ENCODE data around the gene BRIP1.

BRIP1 gene

GRCh38 chr17:61755668-61756067, 107.7 kb downstream of the BRIP1 start:
- Histone ChIP-seq H3K9ac (ENCODE audit: low read length) (no peak overlapping the region), H3K4ac (ENCODE audit: low read depth, low read length) (no peak overlapping the region), H2BK5ac (ENCODE audit: low read length) (no peak overlapping the region), H2BK15ac (replicated peaks; ENCODE audit: low read depth) (no peak overlapping the region), H3K4me3 (ENCODE audit: low read length) (no peak overlapping the region), H3K27me3 (ENCODE audit: insufficient read depth, low read length, poor library complexity) (no peaks in the 10 kb centered on the region), H3K23ac (ENCODE audit: low read length) (no peak overlapping the region), H4K8ac (ENCODE audit: low read depth, low read length) (no peak overlapping the region), H3K18ac (ENCODE audit: low read length) (no peak overlapping the region), H3K27ac (ENCODE audit: low read depth, low read length) (no peak overlapping the region), H4K5ac (ENCODE audit: low read length) (no peak overlapping the region), H2AK5ac (ENCODE audit: low read length) (no peak overlapping the region), H3K79me2 (ENCODE audit: control insufficient read depth, insufficient read depth, low read length) (no peaks in the 10 kb centered on the region), H3K4me1 (ENCODE audit: control insufficient read depth, low read depth, low read length) (no peaks in the 10 kb centered on the region), H3K36me3 (ENCODE audit: control insufficient read depth, insufficient read depth, low read length) (no peaks in the 10 kb centered on the region), H3K56ac (ENCODE audit: low read length) (no peak overlapping the region), H3K4me2 (ENCODE audit: low read length) (no peak overlapping the region), H2BK120ac (ENCODE audit: low read depth, low read length) (no peak overlapping the region), H3K79me1 (ENCODE audit: low read length) (no peaks in the 10 kb centered on the region)
- no peak for DNase-seq
- WGBS (ENCODE audit: extremely low coverage, insufficient coverage, low lambda C conversion rate): no CpG with 5 or more reads among the region's 5 CpGs

GRCh38 chr17:61755078-61755477, 108.2 kb downstream of the BRIP1 start:
- H4K8ac ChIP-seq (ENCODE audit: low read depth, low read length): no peak overlapping the region
- no peak overlapping the region for H2BK5ac ChIP-seq (ENCODE audit: low read length)
- H2BK15ac ChIP-seq (replicated peaks; ENCODE audit: low read depth): no peak overlapping the region
- no peak for DNase-seq
- no peak overlapping the region for H3K18ac ChIP-seq (ENCODE audit: low read length)
- no peaks in the 10 kb centered on the region for H3K4me1 ChIP-seq (ENCODE audit: control insufficient read depth, low read depth, low read length)
- no peak overlapping the region for H3K4me3 ChIP-seq (ENCODE audit: low read length)
- no peak overlapping the region for H3K4me2 ChIP-seq (ENCODE audit: low read length)
- H3K23ac ChIP-seq (ENCODE audit: low read length): no peak overlapping the region
- H3K27ac ChIP-seq (ENCODE audit: low read depth, low read length): no peak overlapping the region
- H3K56ac ChIP-seq (ENCODE audit: low read length): no peak overlapping the region
- H3K79me2 ChIP-seq (ENCODE audit: control insufficient read depth, insufficient read depth, low read length): no peaks in the 10 kb centered on the region
- no peak overlapping the region for H2BK120ac ChIP-seq (ENCODE audit: low read depth, low read length)
- no peaks in the 10 kb centered on the region for H3K36me3 ChIP-seq (ENCODE audit: control insufficient read depth, insufficient read depth, low read length)
- H3K27me3 ChIP-seq (ENCODE audit: insufficient read depth, low read length, poor library complexity): no peaks in the 10 kb centered on the region
- H3K9ac ChIP-seq (ENCODE audit: low read length): no peak overlapping the region
- H2AK5ac ChIP-seq (ENCODE audit: low read length): no peak overlapping the region
- H3K4ac ChIP-seq (ENCODE audit: low read depth, low read length): no peak overlapping the region
- no peaks in the 10 kb centered on the region for H3K79me1 ChIP-seq (ENCODE audit: low read length)
- H4K5ac ChIP-seq (ENCODE audit: low read length): no peak overlapping the region

- Histone ChIP-seq H3K9ac (ENCODE audit: low read length) (no peak overlapping the region), H3K27me3 (ENCODE audit: insufficient read depth, low read length, poor library complexity) (no peaks in the 10 kb centered on the region), H2BK120ac (ENCODE audit: low read depth, low read length) (no peak overlapping the region), H4K8ac (ENCODE audit: low read depth, low read length) (no peak overlapping the region), H3K56ac (ENCODE audit: low read length) (no peak overlapping the region), H3K18ac (ENCODE audit: low read length) (no peak overlapping the region), H4K5ac (ENCODE audit: low read length) (no peak overlapping the region), H3K4me1 (ENCODE audit: control insufficient read depth, low read depth, low read length) (no peaks in the 10 kb centered on the region), H3K4me3 (ENCODE audit: low read length) (no peak overlapping the region), H3K79me2 (ENCODE audit: control insufficient read depth, insufficient read depth, low read length) (no peaks in the 10 kb centered on the region), H3K23ac (ENCODE audit: low read length) (no peak overlapping the region), H3K27ac (ENCODE audit: low read depth, low read length) (no peak overlapping the region), H3K36me3 (ENCODE audit: control insufficient read depth, insufficient read depth, low read length) (no peaks in the 10 kb centered on the region), H3K4ac (ENCODE audit: low read depth, low read length) (no peak overlapping the region), H3K79me1 (ENCODE audit: low read length) (no peaks in the 10 kb centered on the region), H2AK5ac (ENCODE audit: low read length) (no peak overlapping the region), H2BK5ac (ENCODE audit: low read length) (no peak overlapping the region), H2BK15ac (replicated peaks; ENCODE audit: low read depth) (no peak overlapping the region), H3K4me2 (ENCODE audit: low read length) (no peak overlapping the region)
- DNase-seq: no peak
- WGBS (ENCODE audit: extremely low coverage, insufficient coverage, low lambda C conversion rate): no CpG with 5 or more reads among the region's 1 CpG
Measured at GRCh38 chr17:61754124-61754523, 109.2 kb downstream of the BRIP1 start.

GRCh38 chr17:61753696-61754095, 109.6 kb downstream of the BRIP1 start:
- Histone ChIP-seq H3K27me3 (ENCODE audit: insufficient read depth, low read length, poor library complexity) (no peaks in the 10 kb centered on the region), H4K8ac (ENCODE audit: low read depth, low read length) (no peak overlapping the region), H3K56ac (ENCODE audit: low read length) (no peak overlapping the region), H2AK5ac (ENCODE audit: low read length) (no peak overlapping the region), H3K79me1 (ENCODE audit: low read length) (no peaks in the 10 kb centered on the region), H3K79me2 (ENCODE audit: control insufficient read depth, insufficient read depth, low read length) (no peaks in the 10 kb centered on the region), H3K4me1 (ENCODE audit: control insufficient read depth, low read depth, low read length) (no peaks in the 10 kb centered on the region), H3K4me2 (ENCODE audit: low read length) (no peak overlapping the region), H3K18ac (ENCODE audit: low read length) (no peak overlapping the region), H2BK5ac (ENCODE audit: low read length) (no peak overlapping the region), H3K36me3 (ENCODE audit: control insufficient read depth, insufficient read depth, low read length) (no peaks in the 10 kb centered on the region), H4K5ac (ENCODE audit: low read length) (no peak overlapping the region), H2BK15ac (replicated peaks; ENCODE audit: low read depth) (no peak overlapping the region), H3K27ac (ENCODE audit: low read depth, low read length) (no peak overlapping the region), H3K9ac (ENCODE audit: low read length) (no peak overlapping the region), H3K4me3 (ENCODE audit: low read length) (no peak overlapping the region), H3K4ac (ENCODE audit: low read depth, low read length) (no peak overlapping the region), H2BK120ac (ENCODE audit: low read depth, low read length) (no peak overlapping the region), H3K23ac (ENCODE audit: low read length) (no peak overlapping the region)
- no CpG with 5 or more reads among the region's 1 CpG for WGBS (ENCODE audit: extremely low coverage, insufficient coverage, low lambda C conversion rate)
- DNase-seq: no peak

GRCh38 chr17:61750656-61751055, 112.7 kb downstream of the BRIP1 start:
- H3K23ac ChIP-seq (ENCODE audit: low read length): no peak overlapping the region
- H3K9ac ChIP-seq (ENCODE audit: low read length): no peak overlapping the region
- H3K4ac ChIP-seq (ENCODE audit: low read depth, low read length): no peak overlapping the region
- no peak overlapping the region for H2BK120ac ChIP-seq (ENCODE audit: low read depth, low read length)
- no peaks in the 10 kb centered on the region for H3K4me1 ChIP-seq (ENCODE audit: control insufficient read depth, low read depth, low read length)
- WGBS (ENCODE audit: extremely low coverage, insufficient coverage, low lambda C conversion rate): no CpG with 5 or more reads among the region's 1 CpG
- no peaks in the 10 kb centered on the region for H3K79me2 ChIP-seq (ENCODE audit: control insufficient read depth, insufficient read depth, low read length)
- H2BK15ac ChIP-seq (replicated peaks; ENCODE audit: low read depth): no peak overlapping the region
- no peak overlapping the region for H3K27ac ChIP-seq (ENCODE audit: low read depth, low read length)
- H3K56ac ChIP-seq (ENCODE audit: low read length): no peak overlapping the region
- no peak overlapping the region for H3K4me2 ChIP-seq (ENCODE audit: low read length)
- no peaks in the 10 kb centered on the region for H3K79me1 ChIP-seq (ENCODE audit: low read length)
- no peaks in the 10 kb centered on the region for H3K27me3 ChIP-seq (ENCODE audit: insufficient read depth, low read length, poor library complexity)
- DNase-seq: no peak
- no peaks in the 10 kb centered on the region for H3K36me3 ChIP-seq (ENCODE audit: control insufficient read depth, insufficient read depth, low read length)
- no peak overlapping the region for H4K5ac ChIP-seq (ENCODE audit: low read length)
- H2BK5ac ChIP-seq (ENCODE audit: low read length): no peak overlapping the region
- H3K18ac ChIP-seq (ENCODE audit: low read length): no peak overlapping the region
- H2AK5ac ChIP-seq (ENCODE audit: low read length): no peak overlapping the region
- no peak overlapping the region for H3K4me3 ChIP-seq (ENCODE audit: low read length)
- no peak overlapping the region for H4K8ac ChIP-seq (ENCODE audit: low read depth, low read length)

GRCh38 chr17:61749823-61750404, 113.4 kb downstream of the BRIP1 start:
- no peak overlapping the region for H2BK15ac ChIP-seq (replicated peaks; ENCODE audit: low read depth)
- no peaks in the 10 kb centered on the region for H3K79me2 ChIP-seq (ENCODE audit: control insufficient read depth, insufficient read depth, low read length)
- H3K4ac ChIP-seq (ENCODE audit: low read depth, low read length): no peak overlapping the region
- H3K23ac ChIP-seq (ENCODE audit: low read length): no peak overlapping the region
- no peak overlapping the region for H3K18ac ChIP-seq (ENCODE audit: low read length)
- H4K8ac ChIP-seq (ENCODE audit: low read depth, low read length): no peak overlapping the region
- H3K79me1 ChIP-seq (ENCODE audit: low read length): no peaks in the 10 kb centered on the region
- no peak overlapping the region for H2BK5ac ChIP-seq (ENCODE audit: low read length)
- no peak for DNase-seq
- H2AK5ac ChIP-seq (ENCODE audit: low read length): no peak overlapping the region
- H2BK120ac ChIP-seq (ENCODE audit: low read depth, low read length): no peak overlapping the region
- no peak overlapping the region for H3K4me2 ChIP-seq (ENCODE audit: low read length)
- no peak overlapping the region for H3K27ac ChIP-seq (ENCODE audit: low read depth, low read length)
- H3K4me3 ChIP-seq (ENCODE audit: low read length): no peak overlapping the region
- no peak overlapping the region for H4K5ac ChIP-seq (ENCODE audit: low read length)
- H3K4me1 ChIP-seq (ENCODE audit: control insufficient read depth, low read depth, low read length): no peaks in the 10 kb centered on the region
- no peaks in the 10 kb centered on the region for H3K36me3 ChIP-seq (ENCODE audit: control insufficient read depth, insufficient read depth, low read length)
- no peaks in the 10 kb centered on the region for H3K27me3 ChIP-seq (ENCODE audit: insufficient read depth, low read length, poor library complexity)
- no peak overlapping the region for H3K9ac ChIP-seq (ENCODE audit: low read length)
- H3K56ac ChIP-seq (ENCODE audit: low read length): no peak overlapping the region
- no CpG with 5 or more reads among the region's 3 CpGs for WGBS (ENCODE audit: extremely low coverage, insufficient coverage, low lambda C conversion rate)
